Mucosa of descending colon (tissue), 3 donors: ENCODE results near the gene PRR15L. TPM values are rescaled to one million over a fixed set of nuclear protein-coding genes. Genes with fewer than 3 reads are reported as not detected.
"Not testable (repeated sequence)": the region's sequence is repeated elsewhere in the genome, so short reads cannot be mapped to it uniquely, and the experiment has no call there.

Source experiments
- ATAC-seq: fragments of 200-7000 bp; cut with Tn5 transposase; one replicate; pipeline ENCODE4 v1.9.1; 2020; ENCODE audit warnings: mild to moderate bottlenecking, moderate library complexity
- DNase-seq, 3 donors: peaks; one replicate each; pipeline ENCODE4 v3.0.0-alpha.2; 2020
- H3K36me3 ChIP-seq: fragments of 200-600 bp; one replicate; pipeline ENCODE4 v1.8.0; 2021; ENCODE audit warnings: low read depth, mild to moderate bottlenecking
- H3K4me1 ChIP-seq: fragments of 200-600 bp; one replicate; pipeline ENCODE4 v1.8.0; 2021; ENCODE audit warnings: low read depth, mild to moderate bottlenecking
- H3K4me3 ChIP-seq: fragments of 200-600 bp; one replicate; pipeline ENCODE4 v1.8.0; 2021; ENCODE audit warnings: mild to moderate bottlenecking
- H3K9me3 ChIP-seq: fragments of 200-600 bp; one replicate; pipeline ENCODE4 v1.8.0; 2021; ENCODE audit warnings: mild to moderate bottlenecking
- CTCF ChIP-seq: fragments of 200-600 bp; IDR thresholded peaks from one replicate; pipeline ENCODE4 v1.8.0; 2022; ENCODE audit warnings: antibody characterized with exemption, mild to moderate bottlenecking
- intact Hi-C, 2 donors: fragments of 100-400 bp; cut with DNase I in 1 of 2; cut with micrococcal nuclease in 1 of 2; formaldehyde crosslinking; loops; one replicate each; pipeline versions ENCODE4 v1.11.0 to v1.11.1; 2022; cut with DNase I, micrococcal nuclease
- total RNA-seq, 3 donors: library from RNA; stranded (reverse); fragmentation: NEBNext Ultra II Directional in 2 of 3; extraction: Animal tissue kit (Norgen Biotek cat#: 25700) in 2 of 3; gene quantifications; one replicate each; pipeline versions ENCODE4 v1.2.1 to v1.2.4, GENCODE V29; 2021 to 2023
- donor health status: DM: no; HTN: no; CAD: no; lungs with moderate emphysema.
- donor health status: DM: no; HTN: no; CAD: no.
- donor health status: DM: no; HTN: yes; CAD: no.

The PRR15L gene
- total RNA-seq, 3 donors from 2014 or later, result 101 to 347 (median 243) TPM

GRCh38 chr17:47927821-47928400 lies 29.8 kb downstream of the PRR15L start:
- Histone ChIP-seq H3K9me3 (no peaks in the 10 kb centered on the region), H3K36me3 (peaks cover 8% of the 10 kb centered on the region), H3K4me1 (no peaks in the 10 kb centered on the region), H3K4me3 (no peak overlapping the region)
- TF ChIP-seq CTCF, result no peak
- ATAC-seq (no peak), DNase-seq (no peak)
- intact Hi-C loops, result no loop called here

- no peak overlapping the region for H3K4me3 ChIP-seq
- intact Hi-C loops, result no loop called here
- no peak for TF ChIP-seq CTCF
- H3K4me1 ChIP-seq, result no peaks in the 10 kb centered on the region
- no peaks in the 10 kb centered on the region for H3K9me3 ChIP-seq
- peaks cover 8% of the 10 kb centered on the region for H3K36me3 ChIP-seq
- ATAC-seq (no peak), DNase-seq (no peak)
Observed at GRCh38 chr17:47925678-47925988, 32.0 kb downstream of the PRR15L start.

- intact Hi-C loops, result no loop called here
- H3K4me3 ChIP-seq, result no peak overlapping the region
- ATAC-seq, result no peak
- TF ChIP-seq CTCF, result no peak
- no peaks in the 10 kb centered on the region for H3K9me3 ChIP-seq
- DNase-seq, result no peak
- no peaks in the 10 kb centered on the region for H3K4me1 ChIP-seq
- peaks cover 8% of the 10 kb centered on the region for H3K36me3 ChIP-seq
Observed at GRCh38 chr17:47924785-47925677, 32.7 kb downstream of the PRR15L start.

- not testable (repeated sequence) for H3K36me3 ChIP-seq
Observed at GRCh38 chr17:47919889-47920288, 37.8 kb downstream of the PRR15L start.

GRCh38 chr17:47918991-47919390 lies 38.7 kb downstream of the PRR15L start:
- Histone ChIP-seq H3K4me3 (no peak overlapping the region), H3K4me1 (no peaks in the 10 kb centered on the region), H3K9me3 (no peaks in the 10 kb centered on the region), H3K36me3 (no peaks in the 10 kb centered on the region)
- intact Hi-C loops, result no loop called here
- ATAC-seq (no peak), DNase-seq (no peak)
- TF ChIP-seq CTCF, result no peak

More at GRCh38 chr17:47919889-47920288, 37.8 kb downstream of the PRR15L start:
- H3K9me3 ChIP-seq, H3K4me3 ChIP-seq, DNase-seq, intact Hi-C loops, H3K4me1 ChIP-seq, ATAC-seq: not testable (repeated sequence)

GRCh38 chr17:47918006-47918405 lies 39.7 kb downstream of the PRR15L start:
- H3K9me3 ChIP-seq, result no peaks in the 10 kb centered on the region

More at GRCh38 chr17:47918006-47918405, 39.7 kb downstream of the PRR15L start:
- TF ChIP-seq CTCF, result no peak
- Histone ChIP-seq H3K4me3 (no peak overlapping the region), H3K36me3 (no peaks in the 10 kb centered on the region), H3K4me1 (no peaks in the 10 kb centered on the region)
- no peak for ATAC-seq
- no peak for DNase-seq
- intact Hi-C loops, result no loop called here
